Ishikawa (cell line): ENCODE data around the gene FGFR1OP2.

Experiments
- CEBPB ChIP-seq: IDR thresholded peaks from 2 replicates; pipeline ENCODE4 v1.6.1; 2012
- EGR1 ChIP-seq: IDR thresholded peaks from 2 replicates; pipeline ENCODE4 v1.6.1; 2012
- EP300 ChIP-seq: IDR thresholded peaks from 2 replicates; pipeline ENCODE4 v1.6.1; 2012; ENCODE audit warnings: borderline replicate concordance
- FOXM1 ChIP-seq: IDR thresholded peaks from 2 replicates; pipeline ENCODE4 v1.6.1; 2012; ENCODE audit warnings: low read depth, borderline replicate concordance
- TAF1 ChIP-seq: IDR thresholded peaks from 2 replicates; pipeline ENCODE4 v1.6.1; 2012; ENCODE audit warnings: low read depth, mild to moderate bottlenecking
- TCF12 ChIP-seq: IDR thresholded peaks from 2 replicates; pipeline ENCODE4 v1.6.1; 2012; ENCODE audit warnings: low read depth
- ZBTB7A ChIP-seq: IDR thresholded peaks from 2 replicates; pipeline ENCODE4 v1.6.1; 2012; ENCODE audit warnings: low read depth
- TF ChIP-seq, protein P1 (sequence below): IDR thresholded peaks from 2 replicates; pipeline ENCODE4 v1.6.1; 2012
- TF ChIP-seq, protein P2 (sequence below): IDR thresholded peaks from 2 replicates; pipeline ENCODE4 v1.6.1; 2012
- TF ChIP-seq, protein P3 (sequence below): IDR thresholded peaks from 2 replicates; pipeline ENCODE4 v1.6.1; 2012; ENCODE audit warnings: low read depth, mild to moderate bottlenecking

Gene FGFR1OP2

DNA sequence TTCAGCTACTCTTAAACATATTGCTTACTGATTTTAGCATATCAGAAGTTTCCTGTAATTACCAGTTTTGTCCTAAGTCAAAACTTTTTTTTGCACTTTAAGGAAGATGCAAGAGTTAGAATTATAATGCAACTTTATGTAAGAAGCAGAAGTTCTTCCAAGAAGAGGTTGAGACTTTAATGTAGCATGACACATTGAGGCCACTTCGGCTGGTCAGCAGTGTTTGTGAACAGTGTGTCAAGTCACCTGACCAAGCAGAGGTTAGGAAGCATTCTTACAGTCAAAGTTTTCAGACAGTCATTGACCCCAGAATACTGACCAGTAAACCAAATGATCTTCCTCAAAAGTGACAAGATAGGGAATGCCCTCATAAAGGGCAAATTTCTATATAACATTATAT, 15.2 kb downstream of the FGFR1OP2 start:
- TF ChIP-seq ZBTB7A, result no peak
- TF ChIP-seq, protein P1, sequence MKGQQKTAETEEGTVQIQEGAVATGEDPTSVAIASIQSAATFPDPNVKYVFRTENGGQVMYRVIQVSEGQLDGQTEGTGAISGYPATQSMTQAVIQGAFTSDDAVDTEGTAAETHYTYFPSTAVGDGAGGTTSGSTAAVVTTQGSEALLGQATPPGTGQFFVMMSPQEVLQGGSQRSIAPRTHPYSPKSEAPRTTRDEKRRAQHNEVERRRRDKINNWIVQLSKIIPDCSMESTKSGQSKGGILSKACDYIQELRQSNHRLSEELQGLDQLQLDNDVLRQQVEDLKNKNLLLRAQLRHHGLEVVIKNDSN, result peak; percentile 33; the same call in 1 of the 2 replicates

DNA sequence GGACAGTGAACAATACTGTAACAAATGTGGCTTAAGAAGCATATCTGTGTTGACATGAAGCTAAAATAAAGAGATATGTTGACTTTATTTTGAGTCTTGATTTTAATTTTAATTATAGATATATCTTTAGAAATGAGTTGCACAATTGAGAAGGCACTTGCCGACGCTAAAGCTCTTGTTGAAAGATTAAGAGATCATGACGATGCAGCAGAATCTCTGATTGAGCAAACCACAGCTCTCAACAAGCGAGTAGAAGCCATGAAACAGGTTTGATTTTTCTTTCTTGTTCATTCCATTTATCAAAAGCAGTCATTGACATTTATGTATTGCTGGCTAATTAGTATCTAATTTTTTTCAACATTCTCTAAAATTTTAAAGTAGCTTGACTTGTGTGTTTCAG, 15.8 kb downstream of the FGFR1OP2 start:
- TF ChIP-seq, protein P1, result no peak
- no peak for TF ChIP-seq FOXM1
- TF ChIP-seq, protein P2, sequence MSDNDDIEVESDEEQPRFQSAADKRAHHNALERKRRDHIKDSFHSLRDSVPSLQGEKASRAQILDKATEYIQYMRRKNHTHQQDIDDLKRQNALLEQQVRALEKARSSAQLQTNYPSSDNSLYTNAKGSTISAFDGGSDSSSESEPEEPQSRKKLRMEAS, result no peak

DNA sequence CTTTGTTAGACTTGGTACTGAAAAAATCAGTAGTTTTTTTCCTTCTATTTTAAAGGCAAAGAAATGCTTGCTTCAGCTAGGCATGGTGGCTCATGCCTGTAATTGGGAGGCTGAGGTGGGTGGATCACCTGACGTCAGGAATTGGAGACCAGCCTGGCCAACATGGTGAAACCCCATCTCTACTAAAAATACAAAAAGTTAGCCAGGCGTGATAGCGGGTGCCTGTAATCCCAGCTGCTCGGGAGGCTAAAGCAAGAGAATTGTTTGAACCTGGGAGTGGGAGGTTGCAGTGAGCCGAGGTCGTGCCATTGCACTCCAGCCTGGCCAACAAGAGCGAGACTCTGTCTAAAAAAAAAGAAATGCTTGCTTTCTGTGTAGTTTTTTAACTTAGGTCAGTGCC, 23.1 kb downstream of the FGFR1OP2 start:
- 0 out of 2 replicates have a peak, but pooled peaks have one; percentile 13 for TF ChIP-seq EGR1

DNA sequence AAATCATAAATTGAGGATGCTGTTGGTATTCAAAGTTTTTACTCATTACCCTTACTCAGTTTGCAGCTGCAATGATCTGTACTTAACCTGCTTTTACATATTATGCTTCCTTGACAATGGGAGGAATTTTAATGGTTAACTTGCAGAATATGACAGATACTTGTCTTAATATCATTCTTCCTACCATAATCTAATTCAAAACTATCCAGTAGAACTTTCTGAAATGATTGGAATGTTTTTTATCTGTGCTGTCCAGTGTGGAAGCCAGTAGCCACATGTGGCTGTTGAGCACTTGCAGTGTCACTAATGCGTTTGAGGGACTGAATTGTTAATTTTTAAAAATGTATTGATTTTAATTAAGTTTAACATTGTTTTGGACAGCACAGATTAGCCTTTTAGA, 23.5 kb downstream of the FGFR1OP2 start:
- TF ChIP-seq, protein P3, sequence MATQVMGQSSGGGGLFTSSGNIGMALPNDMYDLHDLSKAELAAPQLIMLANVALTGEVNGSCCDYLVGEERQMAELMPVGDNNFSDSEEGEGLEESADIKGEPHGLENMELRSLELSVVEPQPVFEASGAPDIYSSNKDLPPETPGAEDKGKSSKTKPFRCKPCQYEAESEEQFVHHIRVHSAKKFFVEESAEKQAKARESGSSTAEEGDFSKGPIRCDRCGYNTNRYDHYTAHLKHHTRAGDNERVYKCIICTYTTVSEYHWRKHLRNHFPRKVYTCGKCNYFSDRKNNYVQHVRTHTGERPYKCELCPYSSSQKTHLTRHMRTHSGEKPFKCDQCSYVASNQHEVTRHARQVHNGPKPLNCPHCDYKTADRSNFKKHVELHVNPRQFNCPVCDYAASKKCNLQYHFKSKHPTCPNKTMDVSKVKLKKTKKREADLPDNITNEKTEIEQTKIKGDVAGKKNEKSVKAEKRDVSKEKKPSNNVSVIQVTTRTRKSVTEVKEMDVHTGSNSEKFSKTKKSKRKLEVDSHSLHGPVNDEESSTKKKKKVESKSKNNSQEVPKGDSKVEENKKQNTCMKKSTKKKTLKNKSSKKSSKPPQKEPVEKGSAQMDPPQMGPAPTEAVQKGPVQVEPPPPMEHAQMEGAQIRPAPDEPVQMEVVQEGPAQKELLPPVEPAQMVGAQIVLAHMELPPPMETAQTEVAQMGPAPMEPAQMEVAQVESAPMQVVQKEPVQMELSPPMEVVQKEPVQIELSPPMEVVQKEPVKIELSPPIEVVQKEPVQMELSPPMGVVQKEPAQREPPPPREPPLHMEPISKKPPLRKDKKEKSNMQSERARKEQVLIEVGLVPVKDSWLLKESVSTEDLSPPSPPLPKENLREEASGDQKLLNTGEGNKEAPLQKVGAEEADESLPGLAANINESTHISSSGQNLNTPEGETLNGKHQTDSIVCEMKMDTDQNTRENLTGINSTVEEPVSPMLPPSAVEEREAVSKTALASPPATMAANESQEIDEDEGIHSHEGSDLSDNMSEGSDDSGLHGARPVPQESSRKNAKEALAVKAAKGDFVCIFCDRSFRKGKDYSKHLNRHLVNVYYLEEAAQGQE, result no peak
- TF ChIP-seq, protein P1, result no peak
- TF ChIP-seq EGR1, result no peak
- no peak for TF ChIP-seq CEBPB
- TF ChIP-seq EP300, result no peak
- TF ChIP-seq FOXM1, result no peak
- no peak for TF ChIP-seq TCF12
- no peak for TF ChIP-seq TAF1

DNA sequence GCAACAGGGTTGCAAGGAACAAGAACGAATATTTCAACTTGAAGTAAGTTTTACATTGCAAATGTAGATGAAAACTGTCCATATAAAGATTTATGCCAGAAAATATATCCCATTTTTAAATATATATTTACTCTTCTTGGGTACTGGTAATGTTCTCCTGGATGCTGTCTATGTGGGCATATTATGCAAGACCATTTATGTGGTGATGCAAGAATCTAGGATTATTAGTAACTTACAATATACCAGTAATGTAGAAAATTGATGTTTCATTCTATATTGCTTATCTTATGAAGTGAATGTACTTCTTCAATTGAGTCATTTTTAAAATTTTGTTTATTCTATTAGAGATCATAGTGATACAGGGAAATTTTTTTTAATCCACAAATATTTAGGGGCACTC, 25.1 kb downstream of the FGFR1OP2 start:
- TF ChIP-seq, protein P3, result no peak
- no peak for TF ChIP-seq TCF12
- TF ChIP-seq EGR1, result no peak

DNA sequence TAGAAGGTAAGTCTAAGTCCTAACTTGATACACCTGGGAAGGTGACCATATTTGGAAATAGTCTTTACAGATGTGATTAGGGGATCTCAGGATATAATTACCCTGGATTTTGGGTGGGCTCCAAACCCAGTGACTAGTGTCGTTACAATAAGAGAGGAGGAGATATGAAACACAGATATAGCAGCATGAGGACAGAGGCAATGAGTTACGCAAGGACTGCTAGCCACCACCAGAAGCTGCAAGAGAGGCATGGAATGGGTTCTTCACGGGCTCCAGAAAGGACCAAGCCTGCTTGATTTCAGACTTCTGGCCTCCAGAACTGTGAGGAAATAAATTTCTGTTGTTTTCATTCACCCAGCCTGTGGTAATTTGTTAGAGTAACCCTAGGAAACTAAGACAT, 28.6 kb downstream of the FGFR1OP2 start:
- TF ChIP-seq, protein P1, result no peak
- 0 out of 2 replicates have a peak, but pooled peaks have one; percentile 21 for TF ChIP-seq CEBPB

DNA sequence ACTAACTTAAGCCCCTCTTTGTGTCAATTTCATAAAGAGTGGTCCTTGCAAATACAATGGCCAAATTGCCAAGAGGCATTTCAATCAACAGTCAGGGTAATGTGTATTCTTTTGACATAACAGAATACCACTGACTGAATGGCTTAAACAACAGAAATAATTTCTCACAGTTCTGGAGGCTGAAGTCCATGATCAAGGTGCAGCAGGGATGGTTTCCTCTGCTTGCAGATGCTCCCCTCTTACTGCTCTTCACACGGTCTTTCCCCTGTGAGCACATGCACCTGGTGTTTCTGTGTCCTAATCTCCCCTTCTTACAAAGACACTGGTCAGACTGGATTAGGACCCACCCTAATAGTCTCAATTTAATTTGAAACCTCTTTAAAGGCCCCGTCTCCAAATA, 31.9 kb downstream of the FGFR1OP2 start:
- TF ChIP-seq TAF1 (no peak), ZBTB7A (no peak)
- TF ChIP-seq, protein P3, result no peak
